ELR (cell line): Measurements from ENCODE around the gene OSTN.

Experiments
- DNase-seq: peaks from one replicate; pipeline ENCODE4 v3.0.0-alpha.2; 2015; ENCODE audit warnings: low read depth

Gene OSTN

GRCh38 chr3:191313296-191313695 lies 114.3 kb downstream of the OSTN start:
- DNase-seq = no peak

GRCh38 chr3:191314109-191314728 lies 115.2 kb downstream of the OSTN start:
- no peak for DNase-seq
